ENCODE results near the gene ARMH1. TPM values are rescaled to one million over a fixed set of nuclear protein-coding genes. Genes with fewer than 3 reads are reported as not detected.
"Not testable (repeated sequence)": the region's sequence is repeated elsewhere in the genome, so short reads cannot be mapped to it uniquely, and the experiment has no call there.

Gene ARMH1
- total RNA-seq, 1 donor from 2014 or later: under 0.01 TPM

GRCh38 chr1:44721485-44722361 lies 47.2 kb downstream of the ARMH1 start:
- DNase-seq (ENCODE audit: low read depth in 2 of 2): peak in 1 of 2 donors; percentile 39

- no peak for DNase-seq (ENCODE audit: low read depth in 2 of 2)
Observed at GRCh38 chr1:44723064-44723463, 48.5 kb downstream of the ARMH1 start.

GRCh38 chr1:44723496-44724295 lies 49.2 kb downstream of the ARMH1 start:
- DNase-seq (ENCODE audit: low read depth in 2 of 2): no peak

GRCh38 chr1:44724296-44724954 lies 49.9 kb downstream of the ARMH1 start:
- no peak for DNase-seq (ENCODE audit: low read depth in 2 of 2)

- no peak for DNase-seq (ENCODE audit: low read depth in 2 of 2)
Observed at GRCh38 chr1:44724955-44725698, 50.6 kb downstream of the ARMH1 start.

- DNase-seq (ENCODE audit: low read depth in 2 of 2): peak; percentile 96 to 97
Observed at GRCh38 chr1:44730741-44731512, 56.4 kb downstream of the ARMH1 start, which contains the start of gene RNU5D-1. TSS of gene RNU5D-1 (minus strand) at chr1:44731170.

- DNase-seq (ENCODE audit: low read depth in 2 of 2): peak in 1 of 2 donors; percentile 76
Observed at GRCh38 chr1:44733365-44733764, 58.9 kb downstream of the ARMH1 start.

- DNase-seq (ENCODE audit: low read depth in 2 of 2): no peak
Observed at GRCh38 chr1:44733784-44734183, 59.3 kb downstream of the ARMH1 start.

- DNase-seq (ENCODE audit: low read depth in 2 of 2): no peak
Observed at GRCh38 chr1:44735992-44736391, 61.5 kb downstream of the ARMH1 start.

GRCh38 chr1:44738953-44739306 lies 64.4 kb downstream of the ARMH1 start:
- not testable (repeated sequence) for DNase-seq (ENCODE audit: low read depth in 2 of 2)

GRCh38 chr1:44739307-44740178 lies 65.0 kb downstream of the ARMH1 start, which contains the start of gene KIF2C:
TSS of gene KIF2C (plus strand) at chr1:44739837. CDS start at chr1:44739933, 96 bp downstream.
- peak; percentile 98 for DNase-seq (ENCODE audit: low read depth in 2 of 2)

GRCh38 chr1:44740179-44740617 lies 65.7 kb downstream of the ARMH1 start:
- DNase-seq (ENCODE audit: low read depth in 2 of 2): no peak

GRCh38 chr1:44743211-44743610 lies 68.7 kb downstream of the ARMH1 start:
- no peak for DNase-seq (ENCODE audit: low read depth in 2 of 2)

GRCh38 chr1:44747878-44748277 lies 73.4 kb downstream of the ARMH1 start:
- DNase-seq (ENCODE audit: low read depth in 2 of 2): no peak

- DNase-seq (ENCODE audit: low read depth in 2 of 2): no peak
Observed at GRCh38 chr1:44757420-44757819, 82.9 kb downstream of the ARMH1 start.

- DNase-seq (ENCODE audit: low read depth in 2 of 2): no peak
Observed at GRCh38 chr1:44759077-44759476, 84.6 kb downstream of the ARMH1 start.

- DNase-seq (ENCODE audit: low read depth in 2 of 2): no peak
Observed at GRCh38 chr1:44760876-44761275, 86.4 kb downstream of the ARMH1 start.

- DNase-seq (ENCODE audit: low read depth in 2 of 2): not testable (repeated sequence)
Observed at GRCh38 chr1:44766421-44766820, 91.9 kb downstream of the ARMH1 start.
